Activated T-helper 1 cell treated with anti-CD3 and anti-CD28 coated beads, Interleukin-12 subunit alpha, Interleukin-12 subunit beta, Interleukin-2, Interleukin-4 antibody, amounts not matched to agents 30 ng/mL and 10 ng/mL and 1 ng/mL, durations not matched to agents 14 hours and 24 hours and 36 hours (primary cell): ENCODE results near the gene IRF4. TPM values are rescaled to one million over a fixed set of nuclear protein-coding genes. Genes with fewer than 3 reads are reported as not detected.

Experiments
- DNase-seq: peaks from one replicate; pipeline ENCODE4 v3.0.0; 2021; ENCODE audit warnings: low spot score
- H3K27ac Mint-ChIP-seq: one replicate; pipeline ENCODE4 v1.8.0; 2021; ENCODE audit warnings: mild to moderate bottlenecking, mixed read lengths
- H3K27me3 Mint-ChIP-seq: one replicate; pipeline ENCODE4 v1.8.0; 2022; ENCODE audit warnings: mild to moderate bottlenecking, moderate library complexity, mixed read lengths; ENCODE audit not compliant: insufficient read depth
- H3K36me3 Mint-ChIP-seq: one replicate; pipeline ENCODE4 v1.8.0; 2021; ENCODE audit warnings: low read depth, mixed read lengths
- H3K4me1 Mint-ChIP-seq: one replicate; pipeline ENCODE4 v1.8.0; 2021; ENCODE audit warnings: low read depth, mixed read lengths
- H3K4me3 Mint-ChIP-seq: one replicate; pipeline ENCODE4 v1.8.0; 2021; ENCODE audit warnings: mild to moderate bottlenecking, moderate library complexity, mixed read lengths
- H3K9me3 Mint-ChIP-seq: one replicate; pipeline ENCODE4 v1.8.0; 2021; ENCODE audit warnings: mixed read lengths
- intact Hi-C: fragments of 100-400 bp; cut with micrococcal nuclease; formaldehyde crosslinking; loops from one replicate; pipeline ENCODE4 v1.15.1; 2024
- total RNA-seq: library from RNA; stranded (reverse); gene quantifications from 2 replicates; pipeline ENCODE4 v1.2.3, GENCODE V29; 2022

IRF4 gene
- total RNA-seq, 1 donor from 2014 or later = 911 TPM

DNA sequence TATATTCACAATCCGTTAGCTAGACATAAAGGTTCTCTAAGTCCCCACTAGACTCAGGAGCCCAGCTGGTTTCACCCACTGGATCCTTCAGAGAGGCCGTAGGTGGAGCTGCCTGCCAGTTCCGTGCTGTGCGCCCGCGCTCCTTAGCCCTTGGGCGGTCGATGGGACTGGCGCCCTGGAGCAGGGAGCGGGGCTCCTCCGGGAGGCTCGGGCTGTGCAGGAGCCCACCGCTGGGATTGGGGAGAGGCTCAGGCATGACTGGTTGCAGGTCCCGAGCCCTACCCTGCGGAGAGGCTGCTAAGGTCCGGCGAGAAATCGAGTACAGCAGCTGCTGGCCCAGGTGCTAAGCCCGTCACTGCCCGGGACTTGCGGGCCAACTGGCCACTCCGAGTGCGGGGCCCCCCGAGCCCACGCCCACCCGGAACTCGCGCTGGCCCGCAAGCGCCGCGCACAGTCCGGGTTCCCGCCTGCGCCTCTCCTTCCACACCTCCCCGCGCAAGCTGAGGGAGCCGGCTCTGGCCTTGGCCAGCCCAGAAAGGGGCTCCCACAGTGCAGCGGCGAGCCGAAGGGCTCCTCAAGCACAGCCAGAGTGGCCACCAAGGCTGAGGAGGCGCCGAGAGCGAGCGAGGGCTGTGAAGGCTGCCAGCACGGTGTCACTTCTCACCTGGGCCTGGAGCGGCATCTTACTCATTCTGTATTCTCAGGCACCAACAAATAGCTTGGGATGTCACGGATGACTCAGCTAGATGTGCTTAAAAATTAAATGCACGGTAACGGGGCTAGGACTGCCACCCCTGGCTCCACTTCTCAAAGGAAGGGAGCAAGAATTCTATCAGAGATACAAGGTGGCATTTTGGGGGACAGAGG lies 44.1 kb downstream of the IRF4 start:
- Mint-ChIP-seq H3K27me3 (peaks cover under 1% of the 10 kb centered on the region), H3K36me3 (peaks cover 4% of the 10 kb centered on the region), H3K27ac (peak overlapping the region; percentile 87), H3K4me1 (peaks cover 59% of the 10 kb centered on the region), H3K4me3 (peak overlapping the region; percentile 71), H3K9me3 (no peaks in the 10 kb centered on the region)
- intact Hi-C loops = no loop called here
- DNase-seq = no peak

- peaks cover 51% of the 10 kb centered on the region for H3K4me1 Mint-ChIP-seq
- intact Hi-C loops = no loop called here
- H3K27ac Mint-ChIP-seq = no peak overlapping the region
- no peak for DNase-seq
- H3K9me3 Mint-ChIP-seq = no peaks in the 10 kb centered on the region
- H3K4me3 Mint-ChIP-seq = no peak overlapping the region
- peaks cover 4% of the 10 kb centered on the region for H3K36me3 Mint-ChIP-seq
- peaks cover 3% of the 10 kb centered on the region for H3K27me3 Mint-ChIP-seq
These were observed 44.9 kb downstream of the IRF4 start for GRCh38 chr6:436308-437036.

GRCh38 chr6:437037-437392 lies 45.5 kb downstream of the IRF4 start:
- intact Hi-C loops = no loop called here
- H3K9me3 Mint-ChIP-seq = no peaks in the 10 kb centered on the region
- H3K4me1 Mint-ChIP-seq = peaks cover 45% of the 10 kb centered on the region
- no peak overlapping the region for H3K4me3 Mint-ChIP-seq
- no peak for DNase-seq
- H3K27me3 Mint-ChIP-seq = peaks cover 3% of the 10 kb centered on the region
- H3K27ac Mint-ChIP-seq = no peak overlapping the region
- H3K36me3 Mint-ChIP-seq = peaks cover 4% of the 10 kb centered on the region

GRCh38 chr6:438634-439170 lies 47.1 kb downstream of the IRF4 start:
- peaks cover 3% of the 10 kb centered on the region for H3K27me3 Mint-ChIP-seq
- peaks cover 4% of the 10 kb centered on the region for H3K36me3 Mint-ChIP-seq
- no peak overlapping the region for H3K27ac Mint-ChIP-seq
- peaks cover 31% of the 10 kb centered on the region for H3K4me1 Mint-ChIP-seq
- H3K4me3 Mint-ChIP-seq = no peak overlapping the region
- DNase-seq = no peak
- H3K9me3 Mint-ChIP-seq = no peaks in the 10 kb centered on the region
- intact Hi-C loops = no loop called here

GRCh38 chr6:439641-440167 lies 48.2 kb downstream of the IRF4 start:
- Mint-ChIP-seq H3K27ac (no peak overlapping the region), H3K9me3 (no peaks in the 10 kb centered on the region), H3K27me3 (peaks cover 3% of the 10 kb centered on the region), H3K4me3 (no peak overlapping the region), H3K36me3 (peaks cover 4% of the 10 kb centered on the region), H3K4me1 (peaks cover 31% of the 10 kb centered on the region)
- no peak for DNase-seq
- intact Hi-C loops = no loop called here

DNA sequence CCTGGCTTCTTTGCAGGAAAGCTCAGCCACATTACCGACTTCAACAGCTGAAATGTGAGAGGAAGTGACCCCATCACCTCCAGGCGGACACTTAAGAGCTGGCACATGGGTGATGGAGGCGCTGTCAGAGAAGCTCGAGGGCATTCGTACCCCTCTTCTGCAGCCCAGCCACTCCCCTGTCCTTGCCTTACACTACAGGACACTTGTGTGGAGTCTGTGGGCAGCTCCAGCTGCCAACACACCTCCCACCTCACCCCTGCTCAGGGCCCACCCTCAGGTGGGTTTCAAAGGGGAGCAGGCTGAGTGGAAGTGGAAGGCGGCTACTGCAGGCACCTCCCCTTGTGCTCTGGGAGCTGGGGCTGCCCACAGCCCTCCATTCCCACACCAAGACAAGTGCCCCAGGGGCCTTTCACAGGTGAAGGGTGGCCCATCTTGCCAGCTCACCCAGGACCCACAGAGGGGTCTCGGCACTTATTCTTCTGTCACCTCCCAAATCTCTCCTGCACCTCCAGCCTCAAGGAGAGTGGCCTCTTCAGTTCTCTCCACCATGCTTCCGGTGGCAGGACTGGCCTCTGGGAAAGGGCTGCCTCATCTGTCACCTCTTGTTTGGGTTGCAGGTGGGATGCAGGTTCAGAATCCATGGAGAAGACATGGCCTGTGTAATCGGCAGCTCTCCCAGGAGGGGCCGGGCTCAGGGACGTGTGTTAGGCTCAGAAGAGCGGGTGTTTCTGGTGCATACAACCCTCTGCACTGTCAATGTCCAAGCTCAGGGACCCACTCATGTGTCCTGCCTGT lies 49.8 kb downstream of the IRF4 start:
- Mint-ChIP-seq H3K9me3 (no peaks in the 10 kb centered on the region), H3K27ac (no peak overlapping the region), H3K4me3 (no peak overlapping the region), H3K36me3 (peaks cover 4% of the 10 kb centered on the region), H3K4me1 (peaks cover 36% of the 10 kb centered on the region), H3K27me3 (peaks cover 3% of the 10 kb centered on the region)
- intact Hi-C loops = no loop called here
- no peak for DNase-seq

- peaks cover 50% of the 10 kb centered on the region for H3K4me1 Mint-ChIP-seq
- H3K27me3 Mint-ChIP-seq = peaks cover 4% of the 10 kb centered on the region
- peak overlapping the region; percentile 21 for H3K27ac Mint-ChIP-seq
- intact Hi-C loops = no loop called here
- peaks cover 2% of the 10 kb centered on the region for H3K36me3 Mint-ChIP-seq
- DNase-seq = no peak
- H3K4me3 Mint-ChIP-seq = no peak overlapping the region
- H3K9me3 Mint-ChIP-seq = no peaks in the 10 kb centered on the region
These were observed 52.1 kb downstream of the IRF4 start for GRCh38 chr6:443621-444159.

- peaks cover 6% of the 10 kb centered on the region for H3K36me3 Mint-ChIP-seq
- H3K27me3 Mint-ChIP-seq = peaks cover 4% of the 10 kb centered on the region
- peak; percentile 42 for DNase-seq
- H3K4me1 Mint-ChIP-seq = peaks cover 59% of the 10 kb centered on the region
- peak overlapping the region; percentile 71 for H3K4me3 Mint-ChIP-seq
- no peaks in the 10 kb centered on the region for H3K9me3 Mint-ChIP-seq
- peak overlapping the region; percentile 98 for H3K27ac Mint-ChIP-seq
- intact Hi-C loops = no loop called here
These were observed 53.2 kb downstream of the IRF4 start for GRCh38 chr6:444653-445275.

DNA sequence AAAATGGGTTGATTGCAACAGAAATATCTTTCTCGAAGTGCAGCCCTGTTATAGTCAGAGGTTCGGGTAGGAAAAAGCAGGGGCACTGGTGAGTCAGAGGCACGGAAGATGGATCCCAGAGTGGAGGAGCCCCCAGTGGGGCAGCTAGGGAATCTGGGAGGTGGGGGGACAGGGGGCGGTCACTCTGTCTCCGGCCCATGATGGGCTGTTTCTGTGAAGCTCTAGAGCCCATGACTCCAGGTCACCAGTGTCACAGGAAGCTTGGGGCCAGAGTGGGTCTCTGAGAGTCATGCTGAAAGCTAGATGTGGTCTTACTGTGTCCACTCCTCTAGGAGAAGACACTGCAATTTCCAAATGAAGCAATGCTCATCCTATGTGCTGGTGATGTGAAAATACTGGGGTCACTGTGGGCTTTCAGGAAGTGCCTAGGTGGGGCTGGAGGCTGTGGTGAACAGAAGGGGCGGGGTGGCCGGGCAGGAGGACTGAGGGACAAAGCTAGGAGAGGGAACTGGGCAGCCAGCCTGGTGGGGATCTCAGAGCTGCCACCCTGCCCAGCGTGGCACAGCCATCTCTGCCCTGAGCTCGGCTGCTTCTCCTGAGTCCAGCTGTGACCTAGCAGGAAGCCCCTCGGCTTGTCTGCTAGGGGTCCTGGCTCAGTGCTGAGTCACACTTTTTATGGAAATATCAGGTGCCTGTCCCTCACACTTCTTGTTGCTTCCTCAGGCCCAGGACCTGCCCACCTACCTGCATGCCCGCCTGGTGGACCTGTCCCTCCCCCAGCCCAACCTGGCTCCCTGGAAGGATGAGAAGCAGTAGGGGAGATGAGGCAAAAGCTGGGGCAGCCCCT lies 54.2 kb downstream of the IRF4 start:
- H3K27me3 Mint-ChIP-seq = peaks cover 3% of the 10 kb centered on the region
- no peaks in the 10 kb centered on the region for H3K9me3 Mint-ChIP-seq
- H3K4me1 Mint-ChIP-seq = peaks cover 59% of the 10 kb centered on the region
- intact Hi-C loops = loop anchor here (1.0 to 2.0 kb wide), 5 partner anchors 13 to 153 kb away; partner anchors contain the start of gene DUSP22
- peak overlapping the region; percentile 71 for H3K4me3 Mint-ChIP-seq
- DNase-seq = no peak
- H3K36me3 Mint-ChIP-seq = peaks cover 6% of the 10 kb centered on the region
- peak overlapping the region; percentile 98 for H3K27ac Mint-ChIP-seq

DNA sequence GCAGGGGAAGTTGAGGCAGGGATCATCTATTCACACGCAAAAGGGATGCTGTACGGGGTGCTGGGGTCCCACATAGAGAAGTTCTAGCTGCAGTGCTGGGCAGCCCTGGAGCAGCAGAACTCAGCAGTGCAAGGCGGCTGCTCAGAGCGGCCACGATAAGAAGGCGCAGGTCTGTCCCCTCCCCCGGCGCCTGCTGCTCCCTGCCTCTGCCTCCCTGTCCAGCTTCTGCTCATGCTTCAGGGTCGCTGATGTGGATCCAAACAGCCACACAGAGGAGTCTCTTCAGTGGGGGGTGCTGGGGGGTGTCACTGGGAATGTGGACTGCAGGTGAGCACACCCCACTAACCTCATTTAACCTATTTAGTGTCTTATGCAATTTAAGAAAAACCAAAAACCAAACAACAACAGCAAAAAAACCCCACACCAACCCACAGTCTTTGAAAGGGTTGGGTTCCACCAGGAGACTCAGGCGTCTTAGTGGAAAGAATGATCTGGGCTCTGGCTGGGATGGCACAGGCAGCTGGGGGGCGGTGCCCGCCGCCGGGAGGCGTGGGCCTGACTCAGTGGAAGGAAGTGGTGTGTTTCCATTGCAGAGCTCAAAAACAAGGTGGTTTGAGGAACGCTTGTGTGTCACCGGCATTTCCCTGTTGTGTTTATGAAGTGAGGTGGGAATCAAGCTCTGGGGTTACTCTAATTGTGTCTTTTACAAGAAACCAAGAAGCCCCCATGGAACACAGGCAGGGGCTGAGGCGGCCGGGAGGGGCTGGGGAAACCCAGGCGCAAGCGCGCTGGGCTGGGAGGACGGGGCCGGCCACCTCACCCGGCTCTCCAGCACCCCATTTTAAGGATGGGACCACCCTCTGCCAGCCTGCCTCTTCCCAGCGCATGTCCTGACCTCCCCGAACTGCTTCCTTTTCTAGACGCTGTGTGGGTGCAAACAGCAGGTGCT lies 55.1 kb downstream of the IRF4 start:
- H3K9me3 Mint-ChIP-seq = no peaks in the 10 kb centered on the region
- peak overlapping the region; percentile 63 for H3K4me3 Mint-ChIP-seq
- H3K27me3 Mint-ChIP-seq = peaks cover 2% of the 10 kb centered on the region
- H3K4me1 Mint-ChIP-seq = peaks cover 59% of the 10 kb centered on the region
- intact Hi-C loops = loop anchor here (1.0 to 2.0 kb wide), 13 partner anchors 14 to 257 kb away; partner anchors contain the start of gene DUSP22
- peaks cover 6% of the 10 kb centered on the region for H3K36me3 Mint-ChIP-seq
- peak; percentile 92 for DNase-seq
- H3K27ac Mint-ChIP-seq = peak overlapping the region; percentile 98
